Stomach (tissue), 4 donors: Measurements from ENCODE around the gene FAM114A1.

Experiments
- EP300 ChIP-seq: sonication (generic); formaldehyde crosslinking; IDR thresholded peaks from one replicate; pipeline ENCODE4 v1.6.1; 2017; ENCODE audit warnings: antibody characterized with exemption
- POLR2A ChIP-seq, 4 donors: fragments of 450-650 bp; IDR thresholded peaks; one replicate each; pipeline ENCODE4 v1.6.1; 2016; ENCODE audit warnings: antibody characterized with exemption in 4 of 4, control low read depth in 2 of 4, mild to moderate bottlenecking in 1 of 4, moderate library complexity in 1 of 4
- POLR2AphosphoS5 ChIP-seq, 3 donors: sonication (generic); formaldehyde crosslinking; IDR thresholded peaks; one replicate each; pipeline ENCODE4 v1.6.1; 2016; ENCODE audit warnings: antibody characterized with exemption in 3 of 3
- TF ChIP-seq, protein P1 (sequence below), 7 experiments: fragments of 450-650 bp in 4 of 7; fragments of 200-600 bp in 3 of 7; sonication (generic) in 3 of 7; IDR thresholded peaks; one replicate each; pipeline ENCODE4 v1.5.1; 2016 to 2019; ENCODE audit warnings: antibody characterized with exemption in 7 of 7, control low read depth in 2 of 7, mild to moderate bottlenecking in 1 of 7

DNA sequence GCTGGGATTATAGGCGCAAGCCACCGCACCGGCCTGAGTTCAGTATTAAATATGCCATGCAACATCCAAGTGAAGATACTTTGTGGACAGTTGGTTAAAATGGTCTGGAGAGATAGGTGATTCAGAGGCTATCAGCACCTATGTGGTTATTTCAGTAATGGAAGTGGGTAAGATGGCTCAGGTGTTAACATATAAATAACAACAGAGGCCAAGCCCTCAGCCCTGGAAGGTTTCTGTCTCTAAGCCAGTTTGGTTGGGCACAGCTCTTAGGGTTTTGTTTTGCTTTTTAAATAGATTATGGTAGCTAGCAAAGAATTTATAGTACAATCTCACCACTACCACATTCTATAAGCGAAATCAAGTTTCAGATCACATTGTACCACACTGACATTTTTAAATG, 16.6 kb downstream of the FAM114A1 start:
- TF ChIP-seq, protein P1, sequence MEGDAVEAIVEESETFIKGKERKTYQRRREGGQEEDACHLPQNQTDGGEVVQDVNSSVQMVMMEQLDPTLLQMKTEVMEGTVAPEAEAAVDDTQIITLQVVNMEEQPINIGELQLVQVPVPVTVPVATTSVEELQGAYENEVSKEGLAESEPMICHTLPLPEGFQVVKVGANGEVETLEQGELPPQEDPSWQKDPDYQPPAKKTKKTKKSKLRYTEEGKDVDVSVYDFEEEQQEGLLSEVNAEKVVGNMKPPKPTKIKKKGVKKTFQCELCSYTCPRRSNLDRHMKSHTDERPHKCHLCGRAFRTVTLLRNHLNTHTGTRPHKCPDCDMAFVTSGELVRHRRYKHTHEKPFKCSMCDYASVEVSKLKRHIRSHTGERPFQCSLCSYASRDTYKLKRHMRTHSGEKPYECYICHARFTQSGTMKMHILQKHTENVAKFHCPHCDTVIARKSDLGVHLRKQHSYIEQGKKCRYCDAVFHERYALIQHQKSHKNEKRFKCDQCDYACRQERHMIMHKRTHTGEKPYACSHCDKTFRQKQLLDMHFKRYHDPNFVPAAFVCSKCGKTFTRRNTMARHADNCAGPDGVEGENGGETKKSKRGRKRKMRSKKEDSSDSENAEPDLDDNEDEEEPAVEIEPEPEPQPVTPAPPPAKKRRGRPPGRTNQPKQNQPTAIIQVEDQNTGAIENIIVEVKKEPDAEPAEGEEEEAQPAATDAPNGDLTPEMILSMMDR (IDR thresholded peaks at IDR 0.05) = no peak
- TF ChIP-seq POLR2A (IDR thresholded peaks at IDR 0.05) = no peak
- TF ChIP-seq EP300 = no peak
- no peak for TF ChIP-seq POLR2AphosphoS5 (IDR thresholded peaks at IDR 0.05)
